Right lobe of liver (tissue), 6 donors: ENCODE data around the gene BICDL2. TPM values are rescaled to one million over a fixed set of nuclear protein-coding genes. Genes with fewer than 3 reads are reported as not detected.

Experiments used
- ATAC-seq, 4 donors: fragments of 200-7000 bp; cut with Tn5 transposase; one replicate each; pipeline ENCODE4 v1.9.1; 2020; ENCODE audit warnings: mild to moderate bottlenecking in 4 of 4, moderate library complexity in 4 of 4
- DNase-seq, 3 donors: peaks; one replicate each; pipeline ENCODE4 v3.0.0-alpha.2; 2020
- H3K27ac ChIP-seq, 3 donors: fragments of 200-600 bp; one replicate each; pipeline ENCODE4 v1.8.0; 2022
- H3K27me3 ChIP-seq, 2 donors: fragments of 200-600 bp; one replicate each; pipeline ENCODE4 v1.8.0; 2022
- H3K36me3 ChIP-seq, 4 donors: fragments of 200-600 bp; sonication (generic) in 1 of 4; one replicate each; pipeline versions ENCODE4 v1.5.1 to v1.8.0; 2017 to 2022; ENCODE audit warnings: control low read depth in 1 of 4
- H3K4me1 ChIP-seq, 4 donors: fragments of 200-600 bp; sonication (generic) in 1 of 4; one replicate each; pipeline versions ENCODE4 v1.5.1 to v1.8.0; 2017 to 2022; ENCODE audit warnings: control low read depth in 1 of 4
- H3K4me3 ChIP-seq, 3 donors: fragments of 200-600 bp; one replicate each; pipeline ENCODE4 v1.8.0; 2022
- H3K9me3 ChIP-seq, 4 donors: fragments of 200-600 bp; sonication (generic) in 1 of 4; one replicate each; pipeline versions ENCODE4 v1.5.1 to v1.8.0; 2017 to 2022; ENCODE audit warnings: control low read depth in 1 of 4
- POLR2A ChIP-seq: fragments of 450-650 bp; IDR thresholded peaks from one replicate; pipeline ENCODE4 v1.6.1; 2017; ENCODE audit warnings: antibody characterized with exemption, mild to moderate bottlenecking
- WGBS: methylation state at CpG from one replicate; pipeline ENCODE4 v1.1.6; 2018; ENCODE audit warnings: low coverage, low lambda C conversion rate; ENCODE audit not compliant: insufficient coverage; ENCODE audit errors: missing lambda C conversion rate; 5-methylcytosine and 5-hydroxymethylcytosine counted together
- intact Hi-C, 2 donors: fragments of 100-400 bp; cut with DNase I; formaldehyde crosslinking; loops; one replicate each; pipeline versions ENCODE4 v1.11.2 to v1.14.1; 2022
- total RNA-seq, 6 experiments: library from RNA; depleted of rRNA in 2 of 6; stranded (reverse); fragments of >200 nt in 2 of 6; fragmentation: NEBNext Ultra II Directional in 3 of 6; extraction: Animal tissue kit (Norgen Biotek cat#: 25700) in 3 of 6; gene quantifications; one replicate each; pipeline versions ENCODE4 v1.1.0 to v1.2.4, GENCODE V29; 2016 to 2023
- TF ChIP-seq, protein P1 (sequence below), 4 donors: fragments of 200-600 bp in 3 of 4; fragments of 450-650 bp in 1 of 4; IDR thresholded peaks; one replicate each; pipeline versions ENCODE4 v1.5.1 to v1.8.0; 2016 to 2022; ENCODE audit warnings: antibody characterized with exemption in 4 of 4, mild to moderate bottlenecking in 2 of 4
- donor health status: DM: no; HTN: yes; CAD: no.
- donor health status: DM: no; HTN: no; CAD: no.
- donor health status: DM: no; HTN: no; CAD: no.
- donor health status: DM: no; HTN: yes; CAD: no.
- donor health status: DM: no; HTN: yes; CAD: no.

BICDL2 gene
- total RNA-seq, 6 experiments from 2014 or later = 0.11 to 0.58 (median 0.48) TPM; not detected in 1

DNA sequence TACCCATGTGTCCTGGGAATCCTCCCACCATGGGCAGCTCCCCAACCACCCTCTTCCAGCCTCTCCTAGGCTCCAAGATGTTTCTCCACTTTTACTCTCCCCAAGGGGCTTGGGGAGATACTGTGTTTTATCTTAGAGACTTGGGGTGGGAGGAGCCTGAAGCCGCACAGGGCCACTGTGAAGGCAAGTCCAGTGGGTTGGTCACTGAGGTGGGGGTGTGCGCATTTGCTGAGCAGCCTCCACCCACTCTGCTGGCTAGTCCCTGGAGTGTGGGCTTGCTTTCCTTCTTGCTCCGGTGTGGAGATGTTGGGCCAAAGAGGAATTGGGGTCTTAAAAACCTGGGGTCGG, 28.1 kb downstream of the BICDL2 start:
- Histone ChIP-seq H3K36me3 (no peaks in the 10 kb centered on the region), H3K9me3 (no peaks in the 10 kb centered on the region), H3K27ac (peak overlapping the region in 2 of 3 donors; percentile 76 to 83), H3K4me1 (peaks cover 0 to 40% (median 18%) of the 10 kb centered on the region in 4 donors), H3K4me3 (no peak overlapping the region), H3K27me3 (no peaks in the 10 kb centered on the region)
- intact Hi-C loops = no loop called here
- WGBS = 71% methylated on average over 4 of the region's 4 CpGs
- TF ChIP-seq, protein P1, sequence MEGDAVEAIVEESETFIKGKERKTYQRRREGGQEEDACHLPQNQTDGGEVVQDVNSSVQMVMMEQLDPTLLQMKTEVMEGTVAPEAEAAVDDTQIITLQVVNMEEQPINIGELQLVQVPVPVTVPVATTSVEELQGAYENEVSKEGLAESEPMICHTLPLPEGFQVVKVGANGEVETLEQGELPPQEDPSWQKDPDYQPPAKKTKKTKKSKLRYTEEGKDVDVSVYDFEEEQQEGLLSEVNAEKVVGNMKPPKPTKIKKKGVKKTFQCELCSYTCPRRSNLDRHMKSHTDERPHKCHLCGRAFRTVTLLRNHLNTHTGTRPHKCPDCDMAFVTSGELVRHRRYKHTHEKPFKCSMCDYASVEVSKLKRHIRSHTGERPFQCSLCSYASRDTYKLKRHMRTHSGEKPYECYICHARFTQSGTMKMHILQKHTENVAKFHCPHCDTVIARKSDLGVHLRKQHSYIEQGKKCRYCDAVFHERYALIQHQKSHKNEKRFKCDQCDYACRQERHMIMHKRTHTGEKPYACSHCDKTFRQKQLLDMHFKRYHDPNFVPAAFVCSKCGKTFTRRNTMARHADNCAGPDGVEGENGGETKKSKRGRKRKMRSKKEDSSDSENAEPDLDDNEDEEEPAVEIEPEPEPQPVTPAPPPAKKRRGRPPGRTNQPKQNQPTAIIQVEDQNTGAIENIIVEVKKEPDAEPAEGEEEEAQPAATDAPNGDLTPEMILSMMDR (IDR thresholded peaks at IDR 0.05) = no peak
- no peak for TF ChIP-seq POLR2A
- no peak for DNase-seq
- no peak for ATAC-seq

DNA sequence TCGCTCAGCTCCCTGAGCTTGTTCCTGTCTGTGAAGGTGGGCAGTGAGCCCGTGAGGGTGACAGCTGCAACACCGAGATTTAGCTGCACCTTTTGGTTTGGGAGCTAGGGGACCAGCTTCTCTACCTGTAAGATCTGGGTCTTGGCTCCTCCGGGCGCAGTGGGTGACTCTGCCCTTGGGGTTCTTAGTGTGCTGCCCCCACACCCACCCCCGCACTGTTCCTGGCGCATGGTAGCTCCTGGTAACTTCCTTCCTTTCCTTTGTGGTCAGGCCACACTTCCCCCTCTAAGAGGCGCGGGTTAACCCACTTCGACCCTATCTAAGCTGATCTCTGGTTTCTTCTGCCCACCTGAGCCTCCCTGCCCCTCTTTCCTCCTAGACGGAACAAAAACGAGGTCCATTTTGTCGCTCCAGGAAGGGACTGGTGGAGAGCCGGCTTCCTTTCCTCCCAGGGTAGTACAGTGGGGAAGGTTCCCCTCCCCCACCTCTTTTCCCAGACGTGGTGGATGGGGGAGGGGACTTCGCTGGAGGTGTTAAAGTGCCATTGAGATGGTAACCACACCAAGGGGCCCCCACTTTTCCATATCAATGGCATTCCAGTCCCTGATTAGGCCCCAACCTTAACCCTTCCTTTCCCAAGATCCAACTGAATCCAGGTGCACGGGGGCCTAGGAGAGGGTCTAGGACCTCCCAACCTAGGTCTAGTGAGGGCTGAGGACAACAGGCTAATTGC, 28.6 kb downstream of the BICDL2 start:
- DNase-seq (peak in 2 of 3 donors; percentile 45 to 66), ATAC-seq (no peak)
- intact Hi-C loops = no loop called here
- TF ChIP-seq, protein P1 (IDR thresholded peaks at IDR 0.05) = no peak
- no peak for TF ChIP-seq POLR2A
- H3K4me1 ChIP-seq = peaks cover 0 to 37% (median 18%) of the 10 kb centered on the region in 4 donors
- no peaks in the 10 kb centered on the region for H3K27me3 ChIP-seq
- WGBS = 30% methylated on average over 10 of the region's 17 CpGs
- no peaks in the 10 kb centered on the region for H3K36me3 ChIP-seq
- H3K9me3 ChIP-seq = no peaks in the 10 kb centered on the region
- H3K4me3 ChIP-seq = peak overlapping the region in 2 of 3 donors; percentile 14 to 24
- peak overlapping the region; percentile 76 to 95 (median 83) for H3K27ac ChIP-seq

- no peaks in the 10 kb centered on the region for H3K9me3 ChIP-seq
- TF ChIP-seq, protein P1 (IDR thresholded peaks at IDR 0.05) = no peak
- peak; percentile 60 for TF ChIP-seq POLR2A
- DNase-seq = peak; percentile 64 to 84 (median 83)
- WGBS = 23% methylated on average over 6 of the region's 13 CpGs
- ATAC-seq = peak; percentile 6 to 34 (median 30)
- H3K36me3 ChIP-seq = no peaks in the 10 kb centered on the region
- H3K4me3 ChIP-seq = peak overlapping the region in 2 of 3 donors; percentile 14 to 24
- H3K27ac ChIP-seq = peak overlapping the region; percentile 76 to 95 (median 83)
- intact Hi-C loops = no loop called here
- no peaks in the 10 kb centered on the region for H3K27me3 ChIP-seq
- H3K4me1 ChIP-seq = peaks cover 0 to 35% (median 18%) of the 10 kb centered on the region in 4 donors
Observed at GRCh38 chr16:3007059-3007956, 29.4 kb downstream of the BICDL2 start.

- intact Hi-C loops = no loop called here
- H3K36me3 ChIP-seq = no peaks in the 10 kb centered on the region
- peaks cover 0 to 35% (median 18%) of the 10 kb centered on the region in 4 donors for H3K4me1 ChIP-seq
- peak; percentile 19 to 44 (median 28) for ATAC-seq
- no peaks in the 10 kb centered on the region for H3K9me3 ChIP-seq
- peak overlapping the region; percentile 40 to 53 (median 44) for H3K4me3 ChIP-seq
- H3K27ac ChIP-seq = peak overlapping the region; percentile 76 to 95 (median 83)
- 8% methylated on average over 23 of the region's 25 CpGs for whole genome bisulfite sequencing
- no peaks in the 10 kb centered on the region for H3K27me3 ChIP-seq
- peak; percentile 76 to 88 (median 83) for DNase-seq
- TF ChIP-seq POLR2A = peak; percentile 57
- TF ChIP-seq, protein P1 (IDR thresholded peaks at IDR 0.05) = no peak
Observed at GRCh38 chr16:3004781-3005284, 31.9 kb downstream of the BICDL2 start.
